ENCODE measurements around the gene ITPR3. TPM values are rescaled to one million over a fixed set of nuclear protein-coding genes. Genes with fewer than 3 reads are reported as not detected.

ITPR3 gene
- total and polyA plus RNA-seq, 2 donors (not counting 3 experiments of a cell fraction or from before 2014, with no cell fraction given), result 28.8 to 52.2 TPM

- Histone ChIP-seq H2AFZ (ENCODE audit: low read depth, low read length) (no peak overlapping the region), H3K36me3 (ENCODE audit: control insufficient read depth in 2 of 2, extremely low read depth in 1 of 2, insufficient read depth in 2 of 2, low read length in 2 of 2) (peaks cover 0 to 36% of the 10 kb centered on the region in 2 experiments), H3K4me1 (ENCODE audit: control insufficient read depth, extremely low read depth, insufficient read depth, low read length) (peaks cover 48% of the 10 kb centered on the region), H4K20me1 (replicated peaks; ENCODE audit: control insufficient read depth, extremely low read depth, insufficient read depth, low read length) (no peaks in the 10 kb centered on the region), H3K9me3 (replicated peaks; ENCODE audit: control insufficient read depth, insufficient read depth, low read length) (no peaks in the 10 kb centered on the region), H3K9ac (replicated peaks; ENCODE audit: extremely low read depth, insufficient read depth, low read length) (no peak overlapping the region), H3K9me1 (replicated peaks; ENCODE audit: control insufficient read depth, extremely low read depth, insufficient read depth, low read length) (no peaks in the 10 kb centered on the region), H3K27me3 (ENCODE audit: control insufficient read depth in 2 of 2, insufficient read depth in 2 of 2, low read length in 2 of 2) (no peaks in the 10 kb centered on the region), H3K4me2 (ENCODE audit: insufficient read depth, low read length) (no peak overlapping the region), H3K27ac (ENCODE audit: insufficient read depth, low read depth, low read length) (no peak overlapping the region), H3K4me3 (replicated peaks in 1 of 3; ENCODE audit: insufficient read depth in 1 of 3, low read depth in 1 of 3, low read length in 3 of 3) (no peak overlapping the region), H3K79me2 (ENCODE audit: control insufficient read depth, insufficient read depth, low read length) (peaks cover 3% of the 10 kb centered on the region)
- intact Hi-C loops (cut with micrococcal nuclease) (no loop called here), dilution Hi-C loops (cut with MboI; ENCODE audit: extremely low pct_ligation_motif_present, low sequenced_read_pairs) (no loop called here)
- DNase-seq (ENCODE audit: low read depth, low spot score) (no peak), FAIRE-seq (no peak)
- POLR2A ChIA-PET, result no interaction called here
- TF ChIP-seq MAX (IDR thresholded peaks at IDR 0.05; ENCODE audit: insufficient read depth, insufficient read length), result no peak
- no peak for TF ChIP-seq POLR2AphosphoS5 (IDR thresholded peaks at IDR 0.05; ENCODE audit: insufficient read depth, low read depth, low read length)
- no peak for TF ChIP-seq JUN (IDR thresholded peaks at IDR 0.05; ENCODE audit: borderline replicate concordance, insufficient read depth, insufficient read length, low read depth)
- TF ChIP-seq EZH2 (IDR thresholded peaks at IDR 0.05; ENCODE audit: borderline replicate concordance, low read depth, low read length, severe bottlenecking), result no peak
- no peak for TF ChIP-seq FOS (IDR thresholded peaks at IDR 0.05; ENCODE audit: borderline replicate concordance, insufficient read depth, low read length)
- no peak for TF ChIP-seq MYC (IDR thresholded peaks at IDR 0.05; ENCODE audit: low read depth, low read length)
- no peak for TF ChIP-seq GATA2 (IDR thresholded peaks at IDR 0.05; ENCODE audit: insufficient read depth, insufficient read length, low read depth, low read length)
- no peak for TF ChIP-seq CTCF (IDR thresholded peaks at IDR 0.05; ENCODE audit: extremely low read depth in 1 of 2, insufficient read depth in 1 of 2, low read depth in 1 of 2, low read length in 2 of 2)
- no peak for TF ChIP-seq POLR2A (IDR thresholded peaks at IDR 0.05; ENCODE audit: low read depth, low read length)
- CTCF ChIA-PET, result interaction anchor here (1.1 to 5.9 kb wide), 2 partner anchors 8 to 102 kb away, joined by 7 to 47 read pairs; no protein-coding TSS in a partner anchor
- BruUV-seq (replicated peaks), result no TSS peak
These were observed 71.1 kb downstream of the ITPR3 start for GRCh38 chr6:33692078-33692759.

Measured in endothelial cell of umbilical vein (primary cell).